IgD-negative memory B cell (primary cell): Measurements from ENCODE around the gene GFY. TPM values are rescaled to one million over a fixed set of nuclear protein-coding genes. Genes with fewer than 3 reads are reported as not detected.
"Not testable (repeated sequence)": the region's sequence is repeated elsewhere in the genome, so short reads cannot be mapped to it uniquely, and the experiment has no call there.

ENCODE experiments used
- H3K27ac Mint-ChIP-seq, 3 donors: one replicate each; pipeline ENCODE4 v1.8.0; 2020 to 2022; ENCODE audit warnings: mild to moderate bottlenecking in 3 of 3, mixed read lengths in 3 of 3, moderate library complexity in 1 of 3
- H3K27me3 Mint-ChIP-seq: one replicate; pipeline ENCODE4 v1.8.0; 2021; ENCODE audit warnings: mixed read lengths
- H3K36me3 Mint-ChIP-seq: one replicate; pipeline ENCODE4 v1.8.0; 2020; ENCODE audit warnings: mild to moderate bottlenecking, mixed read lengths
- H3K4me1 Mint-ChIP-seq, 3 donors: one replicate each; pipeline ENCODE4 v1.8.0; 2020 to 2022; ENCODE audit warnings: mixed read lengths in 3 of 3, mild to moderate bottlenecking in 1 of 3
- H3K4me3 Mint-ChIP-seq, 4 donors: one replicate each; pipeline ENCODE4 v1.8.0; 2020 to 2022; ENCODE audit warnings: mild to moderate bottlenecking in 4 of 4, mixed read lengths in 4 of 4, moderate library complexity in 3 of 4
- H3K9me3 Mint-ChIP-seq, 3 donors: one replicate each; pipeline ENCODE4 v1.8.0; 2020 to 2021; ENCODE audit warnings: mixed read lengths in 3 of 3, mild to moderate bottlenecking in 1 of 3
- polyA plus RNA-seq: library from polyadenylated mRNA; unstranded; fragments of 300-500 nt; fragmentation: Illumina TruSeq; gene quantifications from one replicate; pipeline ENCODE4 v1.2.3, GENCODE V29; 2021

The GFY gene
- polyA plus RNA-seq, 1 donor from 2014 or later: not detected

DNA sequence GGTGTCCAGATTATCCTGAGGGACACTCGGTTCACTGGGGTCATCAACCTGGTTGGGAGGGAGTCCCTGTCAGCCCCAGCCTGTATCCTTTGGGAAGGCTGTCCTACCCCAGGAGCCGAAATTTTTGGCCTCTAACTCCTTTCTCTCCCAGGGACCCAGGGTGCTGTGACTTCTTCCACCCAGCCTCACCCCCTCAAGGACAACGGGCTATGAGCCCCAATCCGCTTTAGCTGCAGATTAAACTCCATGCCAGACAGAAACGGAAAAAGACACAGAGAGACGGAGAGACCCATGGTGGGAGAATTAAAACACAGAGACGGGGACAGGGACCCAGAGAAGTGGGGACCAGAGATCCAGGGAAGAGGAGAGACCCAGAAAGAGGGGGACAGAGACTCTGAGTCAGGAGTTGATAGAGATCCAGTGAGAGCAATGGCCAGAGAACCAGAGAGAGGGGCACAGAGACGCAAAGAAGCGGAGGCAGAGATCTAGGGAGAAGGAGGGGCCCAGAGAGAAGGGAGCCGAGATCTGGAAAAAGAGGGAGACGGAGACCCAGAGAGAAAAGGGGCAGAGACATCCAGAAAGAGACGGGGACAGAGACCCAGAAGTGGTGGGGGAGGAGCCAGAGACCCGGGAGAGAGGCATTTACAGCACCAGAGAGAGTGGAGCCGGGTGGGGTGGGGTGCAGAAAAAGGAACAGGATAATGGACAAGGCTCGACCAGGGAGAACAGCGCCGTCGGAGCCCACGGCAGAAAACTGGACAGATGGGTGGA, 15.4 kb downstream of the GFY start:
- Mint-ChIP-seq H3K4me1 (peaks cover 15 to 25% (median 20%) of the 10 kb centered on the region in 3 donors), H3K27ac (peak overlapping the region in 2 of 3 donors; percentile 20 to 78), H3K36me3 (no peaks in the 10 kb centered on the region), H3K9me3 (no peaks in the 10 kb centered on the region), H3K27me3 (peaks cover 60% of the 10 kb centered on the region), H3K4me3 (peak overlapping the region; percentile 34 to 86 (median 60))

DNA sequence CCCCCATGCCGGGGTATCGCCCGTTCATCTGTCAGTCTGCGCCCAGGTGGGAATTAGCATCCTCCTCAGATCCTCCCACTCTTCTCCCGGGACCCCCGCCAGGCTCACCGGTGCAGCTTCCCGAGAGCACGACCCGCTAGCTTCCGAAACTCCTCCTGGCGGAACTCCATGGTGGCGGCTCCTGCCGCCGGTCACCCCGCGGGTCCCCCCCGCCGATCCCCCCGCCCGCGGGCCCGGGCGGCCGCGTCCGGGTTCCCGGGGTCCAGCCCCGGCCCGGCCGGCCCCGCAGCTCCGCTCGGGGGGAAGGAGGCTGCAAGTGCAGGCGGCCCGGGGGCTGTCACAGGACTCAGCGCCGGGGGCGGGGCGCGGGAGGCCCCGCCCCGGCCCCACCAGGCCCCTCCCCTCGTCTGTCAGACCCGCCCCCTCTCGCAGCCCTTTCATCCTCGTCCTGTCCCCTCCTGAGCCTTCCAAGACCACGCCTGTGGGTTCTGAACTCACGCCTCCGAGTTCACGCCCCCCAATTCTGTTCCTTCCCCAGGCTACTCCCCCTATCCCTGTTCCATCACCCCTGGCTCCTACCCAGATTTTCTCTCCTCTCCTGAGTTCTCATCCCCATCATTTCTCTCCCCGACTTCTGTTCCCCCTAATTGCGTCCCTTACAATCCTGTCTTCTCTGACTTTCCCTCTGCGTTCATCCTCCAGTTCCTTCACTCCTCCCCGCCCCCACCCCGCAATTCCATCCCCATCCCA, 16.2 kb downstream of the GFY start, which contains the start of gene SLC17A7:
Gene SLC17A7, minus strand, starts transcription at position 318 of the 750 bp plus-strand sequence. Its CDS starts 148 bp downstream, at position 170.
- Mint-ChIP-seq H3K27me3 (peaks cover 53% of the 10 kb centered on the region), H3K9me3 (no peaks in the 10 kb centered on the region), H3K4me3 (peak within 1 kb of the TSS; percentile 80 to 96 (median 90)), H3K36me3 (peaks cover 2% of the 10 kb centered on the region), H3K4me1 (peaks cover 11 to 25% (median 19%) of the 10 kb centered on the region in 3 donors), H3K27ac (peak within 1 kb of the TSS; percentile 59 to 86 (median 78))

DNA sequence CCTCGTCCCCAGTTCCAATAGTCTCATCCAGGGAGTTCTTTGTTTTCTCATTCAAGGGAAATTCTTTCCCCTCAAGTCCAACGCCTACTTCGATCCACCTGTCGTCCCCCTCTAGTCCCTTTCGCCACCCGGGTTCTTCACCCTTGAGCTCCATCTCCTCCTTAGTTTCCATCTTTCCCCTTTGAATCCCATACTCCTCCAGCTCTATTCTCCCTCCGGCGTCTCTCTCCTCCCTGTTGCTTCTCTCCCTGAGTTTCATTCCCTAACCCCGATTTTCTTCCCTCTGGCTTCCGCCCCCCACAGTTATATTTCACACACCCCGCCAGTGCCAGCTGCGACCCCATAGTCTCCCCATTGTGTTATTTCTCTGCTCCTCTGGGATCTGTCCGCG, 16.8 kb downstream of the GFY start:
- H3K36me3 Mint-ChIP-seq: peaks cover 2% of the 10 kb centered on the region
- peak overlapping the region; percentile 44 to 96 (median 88) for H3K4me3 Mint-ChIP-seq
- no peaks in the 10 kb centered on the region for H3K9me3 Mint-ChIP-seq
- H3K27ac Mint-ChIP-seq: peak overlapping the region in 2 of 3 donors; percentile 59 to 86
- peaks cover 47% of the 10 kb centered on the region for H3K27me3 Mint-ChIP-seq
- H3K4me1 Mint-ChIP-seq: peaks cover 11 to 25% (median 18%) of the 10 kb centered on the region in 3 donors

DNA sequence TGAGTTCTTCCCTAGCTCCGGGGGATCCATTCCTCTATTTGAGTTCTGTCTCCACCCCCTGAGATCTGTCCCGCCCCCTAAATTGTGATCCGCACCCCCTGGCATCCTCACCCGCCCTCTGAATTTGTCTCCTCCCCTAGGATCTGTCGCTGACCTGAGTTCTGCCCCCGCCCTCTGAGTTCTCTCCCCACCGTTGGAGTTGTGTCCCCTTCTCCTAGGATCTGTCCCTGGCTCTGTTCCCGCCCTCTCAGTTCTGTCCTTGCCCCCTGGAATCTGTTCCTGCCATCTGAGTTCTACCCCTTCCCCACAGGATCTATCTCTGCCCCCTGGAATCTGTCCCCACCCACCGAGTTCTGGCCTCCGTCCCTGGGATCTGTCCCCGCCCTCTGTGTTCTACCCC, 17.2 kb downstream of the GFY start:
- Mint-ChIP-seq H3K36me3 (peaks cover 2% of the 10 kb centered on the region), H3K4me3 (peak overlapping the region; percentile 80 to 96 (median 90)), H3K27ac (peak overlapping the region in 2 of 3 donors; percentile 59 to 86), H3K4me1 (peaks cover 11 to 25% (median 18%) of the 10 kb centered on the region in 3 donors), H3K27me3 (peaks cover 43% of the 10 kb centered on the region), H3K9me3 (no peaks in the 10 kb centered on the region)

DNA sequence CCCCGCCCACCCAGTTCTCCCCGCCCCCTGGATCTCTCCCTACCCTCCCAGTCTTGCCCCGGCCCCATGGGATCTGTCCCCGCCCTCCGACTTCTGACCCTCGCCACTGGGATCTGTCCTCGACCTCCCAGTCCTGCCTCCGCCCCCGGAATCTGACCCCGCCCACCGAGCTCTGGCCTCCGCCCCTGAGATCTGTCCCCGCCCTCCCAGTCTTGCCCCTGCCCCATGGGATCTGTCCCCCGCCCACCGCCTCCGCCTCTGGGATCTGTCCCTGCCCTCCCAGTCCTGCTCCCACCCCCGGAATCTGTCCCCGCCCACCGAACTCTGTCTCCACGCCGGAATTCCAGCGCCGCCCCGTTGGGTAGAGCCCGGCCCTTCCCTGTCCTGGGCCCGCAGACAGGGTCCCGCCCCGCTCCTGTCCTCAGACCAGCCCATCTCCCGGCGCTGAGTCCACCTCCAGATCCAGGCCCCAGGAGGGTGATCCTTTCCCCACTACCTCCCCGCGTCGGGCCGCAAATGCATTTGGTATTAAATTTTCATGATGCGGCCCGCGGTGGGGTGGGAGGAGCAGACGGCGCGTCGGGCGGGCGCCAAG, 17.7 kb downstream of the GFY start:
- peak overlapping the region; percentile 86 to 97 (median 93) for H3K27ac Mint-ChIP-seq
- peaks cover 11 to 25% (median 18%) of the 10 kb centered on the region in 3 donors for H3K4me1 Mint-ChIP-seq
- peak overlapping the region; percentile 80 to 96 (median 90) for H3K4me3 Mint-ChIP-seq
- no peaks in the 10 kb centered on the region for H3K9me3 Mint-ChIP-seq
- peaks cover 2% of the 10 kb centered on the region for H3K36me3 Mint-ChIP-seq
- H3K27me3 Mint-ChIP-seq: peaks cover 40% of the 10 kb centered on the region

DNA sequence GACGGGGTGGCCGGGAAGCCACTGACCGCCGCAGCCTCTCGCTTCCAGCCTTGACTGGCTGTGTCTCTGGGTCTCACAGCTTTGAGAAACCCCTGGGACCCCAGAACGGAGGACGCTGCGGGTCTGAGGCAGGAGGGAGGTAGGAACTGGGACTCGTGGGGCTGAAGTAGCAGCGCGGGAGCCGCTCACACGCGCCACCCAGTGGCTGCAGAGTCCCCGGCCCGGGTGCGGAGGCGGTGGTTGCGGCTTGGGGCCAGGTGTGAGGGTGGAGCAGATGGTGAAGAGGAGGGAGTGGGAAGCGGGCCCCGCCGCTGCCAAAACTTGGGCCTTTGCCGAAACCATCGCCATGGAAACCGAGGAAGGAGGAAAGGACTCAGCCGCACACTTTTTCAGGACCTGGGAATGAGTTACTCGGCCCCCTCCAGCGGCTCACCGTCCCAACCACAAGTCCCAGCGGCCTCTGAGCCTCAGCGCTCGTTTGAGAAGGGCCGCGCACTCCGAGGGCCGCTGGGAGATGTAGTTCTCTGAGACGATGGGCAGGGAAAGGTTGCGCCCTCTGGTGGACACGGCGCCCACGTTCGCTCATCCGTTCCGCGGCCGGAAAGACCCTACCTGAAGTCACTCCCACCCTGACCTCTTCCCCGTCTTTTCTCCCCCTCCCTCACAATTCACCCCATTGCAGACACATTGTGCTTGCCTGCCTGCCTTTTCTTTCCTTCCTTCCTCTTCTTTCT, 18.3 kb downstream of the GFY start:
- Mint-ChIP-seq H3K27ac (peak overlapping the region; percentile 86 to 97 (median 93)), H3K4me3 (peak overlapping the region; percentile 80 to 96 (median 90)), H3K9me3 (no peaks in the 10 kb centered on the region), H3K4me1 (peaks cover 8 to 23% (median 20%) of the 10 kb centered on the region in 3 donors), H3K27me3 (peaks cover 34% of the 10 kb centered on the region), H3K36me3 (peaks cover 2% of the 10 kb centered on the region)

DNA sequence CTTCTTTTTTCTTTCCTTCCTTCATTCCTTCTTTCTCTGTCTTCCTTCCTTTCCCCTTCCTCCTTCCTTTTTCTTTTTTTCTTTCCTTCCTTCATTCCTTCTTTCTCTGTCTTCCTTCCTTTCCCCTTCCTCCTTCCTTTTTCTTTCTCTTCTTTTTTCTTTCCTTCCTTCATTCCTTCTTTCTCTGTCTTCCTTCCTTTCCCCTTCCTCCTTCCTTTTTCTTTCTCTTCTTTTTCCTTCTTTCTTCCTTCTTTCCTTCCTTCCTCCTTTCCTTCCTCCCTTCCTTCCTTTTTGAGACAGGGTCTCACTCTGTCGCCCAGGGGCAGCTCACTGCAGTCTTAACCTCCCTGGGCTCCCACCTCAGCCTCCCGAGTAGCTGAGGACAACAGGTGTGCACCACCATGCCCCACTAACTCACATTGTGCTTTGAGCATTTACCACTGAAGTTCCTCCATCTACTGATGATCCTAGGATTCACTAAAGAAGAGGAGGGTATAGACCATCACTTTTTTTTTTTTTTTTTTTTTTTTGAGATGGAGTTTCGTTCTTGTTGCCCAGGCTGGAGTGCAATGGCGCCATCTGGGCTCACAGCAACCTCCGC, 19.0 kb downstream of the GFY start:
- H3K27me3 Mint-ChIP-seq: peaks cover 27% of the 10 kb centered on the region

DNA sequence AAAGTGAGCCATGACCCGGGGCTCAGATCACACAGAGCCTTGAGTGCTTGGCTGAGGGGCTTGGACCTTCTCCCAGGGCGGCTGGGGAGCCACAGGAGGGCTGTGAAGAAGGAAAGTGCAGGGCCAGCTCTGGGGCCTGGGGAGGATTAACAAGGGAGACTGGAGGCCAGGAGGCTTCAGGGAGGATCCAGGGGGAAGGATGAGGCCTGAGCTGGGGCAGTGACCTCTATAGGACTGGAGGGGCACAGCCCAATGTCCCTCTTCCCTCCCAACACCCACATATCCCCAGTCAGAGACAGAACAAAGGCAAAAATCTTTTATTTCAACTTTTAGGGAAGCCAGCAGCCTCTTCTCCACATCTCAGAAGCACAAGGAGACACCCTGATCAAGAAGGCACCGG, 20.8 kb downstream of the GFY start:
- Mint-ChIP-seq H3K4me3 (peak overlapping the region in 2 of 4 donors; percentile 9 to 65), H3K9me3 (no peaks in the 10 kb centered on the region), H3K27ac (peak overlapping the region in 2 of 3 donors; percentile 86 to 92), H3K4me1 (peaks cover 3 to 28% (median 24%) of the 10 kb centered on the region in 3 donors), H3K36me3 (peaks cover 2% of the 10 kb centered on the region), H3K27me3 (peaks cover 10% of the 10 kb centered on the region)

More for the DNA sequence above, 19.0 kb downstream of the GFY start:
- not testable (repeated sequence) for H3K36me3 Mint-ChIP-seq, H3K9me3 Mint-ChIP-seq
- Mint-ChIP-seq H3K4me3 (peak overlapping the region in 3 of 4 donors; percentile 80 to 96 (median 95)), H3K27ac (peak overlapping the region in 2 of 3 donors; percentile 86 to 97), H3K4me1 (peaks cover 5 to 26% (median 22%) of the 10 kb centered on the region in 3 donors)

DNA sequence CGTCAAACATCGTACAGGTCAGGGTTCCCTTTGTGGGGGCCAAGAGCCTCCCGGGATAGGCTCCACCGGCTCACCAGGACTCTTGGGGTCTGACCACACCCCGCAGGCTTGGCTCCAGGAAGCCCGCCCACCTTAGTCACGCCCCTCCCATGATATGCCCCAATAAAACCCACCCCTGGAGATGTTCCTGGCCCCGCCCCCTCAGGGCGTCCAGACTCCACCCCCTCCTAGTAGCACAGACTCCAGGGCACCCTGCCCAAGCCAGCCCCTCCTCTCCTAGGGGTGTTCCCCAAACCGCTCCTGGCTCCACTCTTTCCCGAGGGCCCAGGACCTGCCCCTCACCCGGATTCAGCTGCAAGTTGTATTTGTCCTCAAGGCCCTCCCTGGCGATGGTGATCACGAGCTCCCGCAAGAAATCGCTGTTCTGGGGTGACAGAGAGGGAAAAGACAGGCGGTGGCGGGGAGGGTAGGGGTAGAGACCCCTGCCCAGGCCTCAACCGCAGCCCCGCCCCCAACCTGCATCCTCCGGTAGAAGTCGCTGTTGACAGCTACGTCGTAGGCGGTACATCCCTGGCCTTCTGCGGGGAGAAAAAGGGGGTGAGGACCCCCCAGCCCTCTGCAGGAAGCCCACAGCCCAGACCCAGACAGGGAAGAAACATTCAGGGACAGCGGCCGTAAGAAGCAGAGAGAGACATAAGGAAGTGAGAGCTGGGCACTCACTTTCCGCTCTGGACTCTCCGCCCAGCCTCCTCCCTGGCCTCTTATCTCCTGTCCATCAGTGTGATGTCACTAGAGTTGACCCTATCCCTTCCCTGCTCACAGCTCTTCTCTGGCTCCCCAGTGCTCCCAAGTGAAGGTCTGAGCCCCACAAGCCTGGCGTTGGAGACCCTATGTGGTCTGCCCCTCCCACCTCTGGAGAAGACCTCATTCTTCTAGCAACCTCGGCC, 22.6 kb downstream of the GFY start:
- Mint-ChIP-seq H3K36me3 (peaks cover 2% of the 10 kb centered on the region), H3K4me3 (peak overlapping the region in 2 of 4 donors; percentile 39 to 54), H3K27me3 (no peaks in the 10 kb centered on the region), H3K4me1 (peaks cover 10 to 31% (median 20%) of the 10 kb centered on the region in 3 donors), H3K27ac (peak overlapping the region in 2 of 3 donors; percentile 23), H3K9me3 (no peaks in the 10 kb centered on the region)

DNA sequence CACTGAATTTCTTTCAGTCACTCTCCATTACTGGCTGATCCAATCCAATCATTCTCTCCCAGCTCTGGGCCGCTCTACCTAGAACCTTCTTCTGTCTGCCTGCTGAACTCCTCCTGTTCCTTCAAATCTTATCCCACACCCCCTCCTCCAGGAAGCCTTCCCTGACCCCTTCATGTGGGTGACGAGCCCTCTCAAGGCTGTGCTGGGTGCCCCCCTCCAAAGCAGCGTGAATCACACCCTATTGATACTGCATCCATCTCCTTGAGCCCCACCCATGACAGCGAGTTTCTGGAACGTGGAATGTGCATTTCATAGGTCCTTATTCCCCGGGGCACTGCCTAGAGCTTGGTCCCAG, 23.2 kb downstream of the GFY start:
- Mint-ChIP-seq H3K4me3 (peak overlapping the region in 1 of 4 donors; percentile 54), H3K4me1 (peaks cover 16 to 33% (median 24%) of the 10 kb centered on the region in 3 donors), H3K27ac (peak overlapping the region in 2 of 3 donors; percentile 23), H3K9me3 (no peaks in the 10 kb centered on the region), H3K27me3 (no peaks in the 10 kb centered on the region), H3K36me3 (peaks cover 3% of the 10 kb centered on the region)

DNA sequence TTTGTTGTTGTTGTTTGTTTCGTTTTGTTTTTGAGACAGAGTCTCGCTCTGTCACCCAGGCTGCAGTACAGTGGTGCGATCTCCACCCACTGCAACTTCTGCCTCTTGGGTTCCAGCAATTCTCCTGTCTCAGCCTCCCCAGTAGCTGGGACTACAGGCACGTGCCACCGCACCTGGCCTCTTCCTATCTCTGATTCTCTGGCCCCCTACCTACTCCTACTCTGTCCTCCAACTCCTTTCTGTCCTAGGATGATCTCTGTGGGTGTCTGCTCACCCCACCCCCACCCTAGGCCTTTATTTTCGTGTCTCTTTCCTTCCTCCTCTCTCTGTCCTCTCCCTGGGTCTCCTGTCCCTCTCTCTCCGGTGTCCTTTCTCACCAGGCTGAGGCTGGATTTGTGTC, 25.2 kb downstream of the GFY start:
- Mint-ChIP-seq H3K4me3 (peak overlapping the region; percentile 88 to 100 (median 94)), H3K36me3 (peaks cover 3% of the 10 kb centered on the region), H3K4me1 (peaks cover 19 to 31% (median 19%) of the 10 kb centered on the region in 3 donors), H3K9me3 (no peaks in the 10 kb centered on the region), H3K27ac (peak overlapping the region in 1 of 3 donors; percentile 39), H3K27me3 (no peaks in the 10 kb centered on the region)

DNA sequence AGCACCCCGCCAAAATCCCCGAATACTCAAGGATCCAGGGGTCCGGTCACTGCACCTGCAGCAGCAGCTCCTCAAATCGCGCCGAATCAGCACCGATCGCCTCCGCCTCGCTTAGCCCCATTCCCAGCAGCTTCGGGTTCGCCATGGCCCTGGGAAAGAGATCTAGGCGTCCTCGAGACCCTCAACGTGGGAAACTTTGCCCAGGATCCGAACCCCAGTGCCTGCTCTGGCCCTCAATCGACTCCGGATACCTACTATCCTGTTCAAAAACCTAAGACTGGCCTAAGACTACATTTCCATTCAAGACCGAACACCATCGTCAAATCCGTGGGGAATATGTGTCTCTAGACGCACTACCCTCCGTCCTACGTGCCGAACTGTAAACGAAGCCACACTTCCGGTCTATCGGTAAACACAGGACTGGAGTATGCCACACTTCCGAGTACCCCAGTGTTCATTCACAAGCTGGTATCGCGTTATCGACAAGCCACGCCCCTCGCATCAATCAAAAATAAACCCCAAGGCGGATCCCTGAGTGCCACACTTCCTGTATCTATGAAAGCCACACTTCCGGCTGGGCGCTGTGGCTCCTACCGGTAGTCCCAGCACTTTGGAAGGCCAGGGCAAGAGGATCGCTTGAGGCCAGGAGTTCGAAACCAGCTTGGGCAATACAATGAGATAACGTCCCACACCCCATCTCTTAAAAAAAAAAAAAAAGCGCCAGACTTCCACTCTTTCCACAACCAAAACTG, 26.4 kb downstream of the GFY start, which contains the start of gene PIH1D1:
Gene PIH1D1, minus strand, starts transcription at position 385 of the 752 bp plus-strand sequence. Its CDS starts 240 bp downstream, at position 145.
- H3K36me3 Mint-ChIP-seq: peaks cover 3% of the 10 kb centered on the region
- H3K4me3 Mint-ChIP-seq: peak within 1 kb of the TSS; percentile 91 to 100 (median 98)
- H3K4me1 Mint-ChIP-seq: peaks cover 19 to 32% (median 21%) of the 10 kb centered on the region in 3 donors
- peak within 1 kb of the TSS; percentile 79 to 100 (median 99) for H3K27ac Mint-ChIP-seq
- no peaks in the 10 kb centered on the region for H3K9me3 Mint-ChIP-seq
- no peaks in the 10 kb centered on the region for H3K27me3 Mint-ChIP-seq
